ENCODE results near the gene C19orf47.

DNA sequence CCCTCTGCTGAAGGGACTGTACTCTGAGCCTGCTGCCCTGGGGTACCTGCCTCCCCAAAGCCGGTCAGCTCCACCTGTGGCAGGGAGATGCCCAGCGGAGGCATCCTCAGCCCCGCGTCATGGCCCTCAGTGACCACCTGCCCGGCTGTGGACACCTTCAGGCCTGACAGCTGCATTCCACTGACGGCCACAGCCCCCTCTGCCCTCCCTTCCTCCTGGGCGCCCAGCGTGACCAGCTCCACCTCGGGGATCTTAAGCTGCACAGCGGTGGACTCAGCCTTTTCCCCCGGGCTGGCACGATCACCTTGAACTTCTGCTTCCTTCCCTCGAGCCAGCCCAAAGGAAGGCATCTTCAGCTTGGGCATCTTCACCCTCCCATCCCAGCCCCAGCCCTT is 46.6 kb upstream of the C19orf47 start:
- TF ChIP-seq, protein P1, sequence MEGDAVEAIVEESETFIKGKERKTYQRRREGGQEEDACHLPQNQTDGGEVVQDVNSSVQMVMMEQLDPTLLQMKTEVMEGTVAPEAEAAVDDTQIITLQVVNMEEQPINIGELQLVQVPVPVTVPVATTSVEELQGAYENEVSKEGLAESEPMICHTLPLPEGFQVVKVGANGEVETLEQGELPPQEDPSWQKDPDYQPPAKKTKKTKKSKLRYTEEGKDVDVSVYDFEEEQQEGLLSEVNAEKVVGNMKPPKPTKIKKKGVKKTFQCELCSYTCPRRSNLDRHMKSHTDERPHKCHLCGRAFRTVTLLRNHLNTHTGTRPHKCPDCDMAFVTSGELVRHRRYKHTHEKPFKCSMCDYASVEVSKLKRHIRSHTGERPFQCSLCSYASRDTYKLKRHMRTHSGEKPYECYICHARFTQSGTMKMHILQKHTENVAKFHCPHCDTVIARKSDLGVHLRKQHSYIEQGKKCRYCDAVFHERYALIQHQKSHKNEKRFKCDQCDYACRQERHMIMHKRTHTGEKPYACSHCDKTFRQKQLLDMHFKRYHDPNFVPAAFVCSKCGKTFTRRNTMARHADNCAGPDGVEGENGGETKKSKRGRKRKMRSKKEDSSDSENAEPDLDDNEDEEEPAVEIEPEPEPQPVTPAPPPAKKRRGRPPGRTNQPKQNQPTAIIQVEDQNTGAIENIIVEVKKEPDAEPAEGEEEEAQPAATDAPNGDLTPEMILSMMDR (IDR thresholded peaks at IDR 0.05 in 4 of 5, conservative IDR thresholded peaks at IDR 0.05 in 1 of 5) = no peak
- TF ChIP-seq POLR2A (IDR thresholded peaks at IDR 0.05) = no peak
